ENCODE results near the gene B4GALNT3. TPM values are rescaled to one million over a fixed set of nuclear protein-coding genes. Genes with fewer than 3 reads are reported as not detected.

Gene B4GALNT3
- total RNA-seq = not detected in 2 replicates

DNA sequence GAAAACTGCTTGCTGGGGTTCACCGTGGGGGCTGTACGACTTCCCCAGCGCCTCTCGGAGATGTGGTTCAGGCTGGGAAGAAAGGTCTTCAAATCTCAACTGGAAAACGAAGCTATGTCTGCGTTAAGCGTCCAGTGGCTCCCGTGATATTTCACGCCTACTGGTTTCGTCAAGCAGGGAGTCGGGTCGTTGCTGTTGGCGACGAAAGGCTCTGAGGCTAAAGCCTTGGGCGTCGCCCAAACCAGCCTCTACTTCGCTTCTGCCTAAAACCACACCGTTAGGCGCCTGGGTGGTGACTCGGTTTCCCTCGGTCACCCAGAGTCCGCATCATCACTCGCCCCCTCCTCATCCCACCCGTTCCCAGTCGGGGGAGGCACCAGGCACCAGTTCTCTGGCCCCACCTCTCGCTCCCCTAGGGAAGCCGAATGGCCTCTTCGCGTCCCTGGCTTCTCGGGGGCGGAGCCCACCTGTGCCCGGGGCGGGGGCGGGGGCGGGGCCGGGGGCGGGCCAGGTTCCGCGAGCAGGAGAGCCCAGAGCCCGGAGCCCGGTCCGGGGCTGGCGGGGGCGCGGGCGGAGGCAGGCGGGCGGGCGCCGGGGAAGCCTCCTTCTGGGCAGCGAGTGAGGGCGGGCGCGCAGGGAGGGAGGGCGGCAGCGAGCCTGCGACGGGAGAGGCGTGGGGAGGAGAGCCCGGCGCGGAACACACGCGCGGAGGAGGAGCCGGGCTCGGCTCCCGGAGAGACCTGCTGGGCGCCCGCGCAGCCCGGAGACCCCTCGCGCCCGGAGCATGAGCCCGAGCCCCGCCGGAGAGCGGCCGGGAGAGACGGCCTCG lies at the start of gene B4GALNT3:
TSS of gene B4GALNT3 (plus strand) at position 510 of the 829 bp plus-strand sequence. CDS start 438 bp downstream, outside the sequence.

Other genes starting within 250 kb of the B4GALNT3 start
- gene SLC6A12, start 245.8 kb upstream of the B4GALNT3 start, total RNA-seq = not detected in 2 replicates
- 0.09 TPM in 2 replicates for gene SLC6A13, start 197.1 kb upstream of the B4GALNT3 start, total RNA-seq
- 45.0 and 57.5 TPM in 2 replicates for gene KDM5A, start 70.6 kb upstream of the B4GALNT3 start, total RNA-seq
- 6.3 and 11.4 TPM in 2 replicates for gene CCDC77, start 58.3 kb upstream of the B4GALNT3 start, total RNA-seq
- 0.28 and 0.90 TPM in 2 replicates for gene NINJ2, start 203.5 kb downstream of the B4GALNT3 start, total RNA-seq

Measured in endothelial cell of coronary artery (primary cell).